NOMO-1 (cell line): ENCODE measurements around the gene STIM2.

Experiments used
- DNase-seq, 2 experiments: peaks; one replicate each; lab custom pipeline; 2025; ENCODE audit not compliant: unreplicated experiment in 2 of 2; lab: John Stamatoyannopoulos, UW

STIM2 gene

DNA sequence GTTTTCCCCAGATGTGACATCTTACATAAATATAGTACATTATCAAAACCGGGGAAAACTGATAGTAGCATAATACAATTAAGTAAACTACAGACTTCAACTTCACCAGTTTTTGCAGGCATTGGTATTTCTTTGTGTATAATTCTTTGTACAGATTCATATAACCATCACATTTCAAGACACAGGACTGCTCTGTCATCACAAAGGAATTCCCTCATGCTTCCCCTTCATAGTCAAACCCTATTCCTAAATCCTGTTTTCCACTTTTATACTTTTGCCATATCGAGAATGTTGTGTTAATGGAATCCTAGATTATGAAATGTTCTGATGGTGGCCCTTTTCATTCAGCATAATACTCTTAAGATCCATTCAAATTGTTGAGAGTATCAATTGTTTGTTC lies 36.0 kb downstream of the STIM2 start:
- DNase-seq, result no peak

DNA sequence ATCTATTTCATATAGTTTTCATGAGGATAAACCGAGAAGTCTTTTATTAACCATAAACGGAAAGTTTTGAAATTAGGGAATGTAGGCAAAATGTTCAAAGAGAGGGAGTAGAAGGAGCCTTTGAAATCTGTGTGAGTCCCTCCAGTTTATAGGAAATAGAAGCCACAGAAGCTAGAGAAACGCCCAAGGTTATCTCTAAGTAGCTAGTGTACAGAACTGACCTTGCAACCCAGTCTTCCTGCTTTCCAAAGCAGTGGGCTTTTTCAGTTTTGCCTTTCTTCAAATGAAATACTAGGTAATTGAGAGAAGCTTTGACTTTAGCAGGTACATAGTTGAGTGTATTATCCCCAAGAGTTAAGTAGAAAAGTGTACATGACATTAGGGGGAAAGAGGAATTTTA lies 39.4 kb downstream of the STIM2 start:
- no peak for DNase-seq

GRCh38 chr4:26900765-26901164 lies 40.1 kb downstream of the STIM2 start:
- DNase-seq, result no peak

GRCh38 chr4:26905172-26905571 lies 44.5 kb downstream of the STIM2 start:
- DNase-seq, result no peak

DNA sequence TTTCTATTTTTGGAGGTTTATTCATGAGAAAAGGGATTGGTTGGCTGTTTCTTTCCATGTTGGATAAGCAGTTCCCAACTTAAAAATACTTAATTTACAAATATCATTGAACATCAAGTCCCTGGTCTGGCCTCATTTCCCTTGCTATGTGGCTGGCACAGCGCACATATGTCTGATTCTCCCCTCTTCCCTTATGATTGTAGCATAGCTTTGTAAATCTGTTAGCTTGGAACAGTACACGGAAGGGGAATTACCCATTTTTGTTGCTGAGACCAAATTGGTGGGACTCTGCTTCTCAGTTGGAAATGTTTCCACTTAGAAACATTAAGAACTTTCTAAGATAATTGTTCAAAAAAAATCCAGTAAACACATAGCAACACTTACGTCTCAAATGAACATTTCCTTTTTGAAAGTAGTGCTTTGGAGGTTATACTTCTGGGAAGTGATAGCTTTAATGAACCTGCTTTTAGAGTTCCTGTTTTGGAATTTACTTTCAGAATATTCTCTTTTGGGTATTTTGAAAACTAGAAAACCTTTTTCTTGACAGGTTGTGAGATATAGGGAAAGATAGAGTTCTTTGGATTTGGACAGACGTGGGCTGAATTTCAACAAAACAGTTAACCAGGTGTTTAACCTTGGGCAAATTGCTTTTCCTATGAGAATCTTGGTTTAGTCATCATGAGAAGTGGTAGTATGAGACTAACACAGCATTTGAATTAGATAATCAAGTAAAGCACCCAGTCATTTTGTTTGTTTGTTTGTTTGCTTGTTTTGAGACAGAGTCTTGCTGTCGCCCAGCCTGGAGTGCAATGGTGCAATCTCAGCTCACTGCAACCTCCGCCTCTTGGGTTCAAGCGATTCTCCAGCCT lies 47.3 kb downstream of the STIM2 start:
- DNase-seq, result peak in 1 of 2 experiments; percentile 14

DNA sequence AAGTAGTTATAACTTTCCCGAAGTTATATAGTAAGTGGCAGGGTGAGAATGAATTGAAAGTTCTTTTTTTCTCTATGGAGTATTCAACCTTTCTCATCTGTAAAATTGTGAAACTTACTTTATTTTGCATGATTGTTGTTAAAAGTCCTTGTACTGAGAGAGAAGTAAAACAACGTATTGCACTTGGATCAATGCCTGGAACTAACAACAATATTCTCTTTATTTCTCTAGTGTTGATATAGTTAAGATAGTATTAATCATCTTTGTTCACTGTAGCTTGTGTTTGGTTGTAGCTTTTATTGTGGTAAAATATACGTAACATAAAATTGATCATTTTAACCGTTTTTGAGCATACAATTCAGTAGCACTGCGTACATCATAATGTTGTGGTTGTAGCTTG lies 48.7 kb downstream of the STIM2 start:
- no peak for DNase-seq

- DNase-seq, result no peak
Measured at GRCh38 chr4:26911254-26911653, 50.6 kb downstream of the STIM2 start.

GRCh38 chr4:26912069-26912468 lies 51.4 kb downstream of the STIM2 start:
- no peak for DNase-seq

DNA sequence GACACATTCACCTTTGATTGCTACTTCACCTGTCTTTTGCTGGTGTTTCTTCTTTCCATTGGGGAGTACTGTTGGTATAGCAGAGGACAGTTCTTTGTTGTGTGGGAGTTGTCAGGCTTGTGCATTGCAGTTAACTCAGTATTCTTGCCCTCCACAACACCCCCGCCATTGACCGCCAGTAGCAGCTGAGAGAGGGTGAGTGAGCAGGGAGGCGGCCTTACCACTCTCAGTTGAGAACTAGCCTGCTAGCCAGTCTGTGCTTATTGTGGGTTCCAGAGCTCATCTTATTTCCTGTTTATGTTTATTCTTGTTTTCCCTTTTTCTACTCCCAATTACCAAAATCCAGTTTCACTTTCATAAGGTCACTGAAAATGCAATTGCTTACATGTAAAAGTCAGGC lies 52.2 kb downstream of the STIM2 start:
- DNase-seq, result no peak

DNA sequence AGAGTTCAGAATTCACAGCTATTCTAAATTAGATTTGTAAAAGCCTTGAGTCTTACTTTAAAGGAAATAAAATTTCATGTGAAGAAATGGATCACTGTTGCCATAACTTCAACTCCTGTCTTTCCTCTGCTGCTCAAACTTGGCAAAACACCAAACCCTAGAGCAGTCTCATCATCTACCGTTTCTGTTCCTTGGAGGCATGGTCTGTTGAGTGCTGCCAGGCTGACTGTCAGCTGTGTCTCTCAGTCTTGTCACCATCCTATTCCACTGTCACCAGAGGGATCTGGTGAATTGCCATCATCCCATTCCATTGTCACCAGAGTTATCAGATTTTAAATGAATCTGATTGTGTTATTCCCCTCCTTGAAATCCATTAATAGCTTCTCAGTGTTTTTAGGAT lies 55.6 kb downstream of the STIM2 start:
- no peak for DNase-seq

DNA sequence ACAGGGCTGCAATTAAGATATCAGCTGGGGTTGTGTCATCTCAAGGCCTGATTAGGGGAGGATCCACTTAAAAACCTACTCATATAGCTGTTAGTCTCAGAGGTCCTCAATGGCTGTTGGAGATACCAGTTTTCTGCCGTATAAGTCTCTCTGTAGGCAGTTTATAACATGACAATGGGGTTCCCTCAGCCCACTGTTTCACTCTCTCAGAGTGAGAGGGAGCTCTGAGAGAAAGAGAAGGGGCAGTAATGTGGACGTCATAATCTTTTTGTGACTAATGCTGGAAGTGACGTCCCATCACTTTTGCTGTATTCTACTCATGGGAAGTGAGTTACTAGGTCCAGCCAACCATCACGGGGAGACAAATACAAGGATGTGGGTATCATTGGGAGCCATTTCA lies 70.3 kb downstream of the STIM2 start:
- DNase-seq, result no peak

GRCh38 chr4:26931451-26931850 lies 70.8 kb downstream of the STIM2 start:
- DNase-seq, result no peak

- peak; percentile 6 to 56 for DNase-seq
Measured at GRCh38 chr4:26931966-26932365, 71.3 kb downstream of the STIM2 start.

- no peak for DNase-seq
Measured at GRCh38 chr4:26935397-26935796, 74.8 kb downstream of the STIM2 start.

DNA sequence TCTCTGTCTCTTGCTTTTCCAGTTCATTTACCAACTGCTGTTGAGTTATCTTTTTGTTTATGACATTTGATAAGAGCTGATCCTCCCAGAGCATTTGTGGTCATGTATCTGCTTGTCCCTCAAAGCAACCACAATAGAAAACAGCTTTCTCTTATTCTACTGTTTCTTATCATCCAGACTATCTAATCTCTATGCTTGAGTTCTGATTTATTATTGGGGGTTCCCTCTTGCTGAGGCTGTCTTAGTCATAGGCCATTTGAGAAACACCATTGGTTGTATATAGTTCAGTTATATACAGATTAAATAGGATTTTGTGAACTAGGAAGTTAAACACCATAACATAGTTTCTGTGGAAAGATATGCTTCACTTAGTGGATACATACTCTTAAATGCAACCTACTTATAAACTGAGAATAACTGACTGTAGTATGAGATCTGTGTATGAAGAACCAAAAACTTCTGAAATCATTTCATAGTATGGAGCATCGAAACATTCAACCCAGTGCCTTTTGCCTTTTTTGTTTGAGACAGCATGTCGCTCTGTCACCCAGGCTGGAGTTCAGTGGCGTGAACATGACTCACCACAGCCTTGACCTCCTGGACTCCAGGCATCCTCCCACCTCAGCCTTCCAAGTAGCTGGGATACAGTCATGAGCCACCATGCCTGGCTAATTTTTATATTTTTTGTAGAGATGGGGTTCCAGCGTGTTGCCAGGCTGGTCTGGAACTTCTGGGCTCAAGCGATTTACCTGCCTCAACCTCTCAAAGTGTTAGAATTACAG lies 75.8 kb downstream of the STIM2 start:
- DNase-seq, result no peak

DNA sequence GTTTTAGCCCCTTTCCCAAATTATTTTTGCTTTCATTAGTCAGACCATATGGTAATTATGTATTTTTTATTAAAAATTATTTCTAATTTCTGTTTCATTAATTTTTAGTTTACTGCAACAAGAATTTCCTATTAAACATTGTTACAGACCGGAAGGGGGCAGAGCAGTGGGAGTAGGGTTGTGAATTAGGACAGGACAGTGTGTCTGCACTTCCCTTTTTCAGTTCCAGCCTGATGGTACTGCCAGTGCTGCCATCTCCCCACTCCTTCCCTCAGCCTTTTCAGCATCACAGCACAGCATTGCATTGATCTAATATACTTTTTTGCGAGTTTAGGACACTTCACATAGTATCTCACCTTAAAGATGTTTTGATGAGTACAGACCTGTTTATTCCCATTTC lies 76.5 kb downstream of the STIM2 start:
- DNase-seq, result no peak

DNA sequence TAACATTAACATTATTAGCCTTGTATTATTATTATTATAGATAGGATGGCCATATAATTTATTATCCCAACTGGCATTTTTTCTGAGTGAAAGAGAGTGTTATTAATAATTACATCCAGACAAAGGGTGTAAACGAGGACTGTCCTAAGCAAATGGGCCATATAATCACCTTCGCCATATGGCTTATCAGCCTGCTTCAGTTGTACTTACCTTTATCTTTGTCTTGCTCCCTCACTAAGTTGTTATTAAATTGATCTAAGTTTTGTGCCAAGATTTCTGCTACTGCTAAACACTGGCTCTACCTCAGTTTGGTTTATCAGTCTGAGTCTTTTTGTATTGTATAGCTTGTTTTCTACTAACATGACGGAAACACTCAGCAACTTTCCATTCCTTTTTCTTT lies 76.9 kb downstream of the STIM2 start:
- no peak for DNase-seq

GRCh38 chr4:26938516-26938915 lies 77.9 kb downstream of the STIM2 start:
- DNase-seq, result no peak

DNA sequence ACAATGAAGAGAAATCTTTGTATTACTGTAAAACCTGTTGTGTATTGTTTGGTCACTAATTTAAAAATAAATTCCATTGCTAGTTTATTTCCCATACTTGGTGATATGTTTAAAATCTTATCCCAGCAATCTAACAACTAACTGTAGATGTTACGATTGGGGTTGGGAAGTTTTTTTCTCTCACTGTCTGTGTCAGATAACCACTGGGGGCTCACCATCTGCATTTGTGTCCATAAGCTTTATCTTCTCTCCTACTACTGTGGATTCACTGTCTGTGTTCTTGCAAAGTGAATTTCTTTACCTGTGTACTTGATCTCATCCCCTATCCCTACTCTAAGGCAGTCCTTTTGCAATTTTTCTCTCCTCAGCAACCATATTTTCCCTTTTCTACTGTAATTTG lies 81.3 kb downstream of the STIM2 start:
- DNase-seq, result no peak

DNA sequence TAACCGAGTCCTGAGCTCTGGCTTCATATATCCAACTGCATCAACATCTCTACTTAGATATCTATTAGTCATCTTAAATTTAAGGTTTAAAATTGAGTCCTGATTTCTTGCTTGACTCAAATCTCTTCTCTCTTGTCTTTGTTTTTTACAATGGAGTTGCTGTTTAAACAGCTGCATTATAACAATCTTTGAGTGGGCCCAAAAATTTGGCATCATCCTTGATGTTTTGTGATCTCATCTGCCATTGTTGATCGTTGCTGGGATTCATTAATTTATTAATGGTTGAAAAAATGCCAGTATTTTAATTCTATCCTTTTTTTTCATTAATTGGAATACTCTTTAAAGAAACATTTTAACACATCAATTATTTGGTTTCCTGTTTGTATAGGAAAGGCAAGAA lies 82.2 kb downstream of the STIM2 start:
- no peak for DNase-seq

DNA sequence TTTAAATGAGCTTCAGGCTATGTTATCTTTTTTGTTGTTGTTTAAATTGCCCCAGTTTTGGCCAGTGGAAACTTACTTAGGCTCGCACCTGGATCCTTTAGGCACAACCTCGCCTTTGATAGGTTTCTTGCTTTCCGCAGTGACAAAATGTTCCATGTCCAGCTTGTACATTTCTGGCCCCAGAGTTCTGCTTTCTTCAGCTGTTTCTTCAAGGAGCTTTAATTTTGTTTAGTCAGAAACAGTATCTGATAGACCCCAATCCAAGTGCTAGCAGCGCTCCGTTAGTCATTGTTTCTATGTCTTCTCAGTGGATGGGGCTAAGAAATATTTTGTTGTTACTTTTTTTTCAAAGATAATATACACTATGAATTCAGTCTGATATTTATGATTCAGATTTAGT lies 82.8 kb downstream of the STIM2 start:
- no peak for DNase-seq

DNA sequence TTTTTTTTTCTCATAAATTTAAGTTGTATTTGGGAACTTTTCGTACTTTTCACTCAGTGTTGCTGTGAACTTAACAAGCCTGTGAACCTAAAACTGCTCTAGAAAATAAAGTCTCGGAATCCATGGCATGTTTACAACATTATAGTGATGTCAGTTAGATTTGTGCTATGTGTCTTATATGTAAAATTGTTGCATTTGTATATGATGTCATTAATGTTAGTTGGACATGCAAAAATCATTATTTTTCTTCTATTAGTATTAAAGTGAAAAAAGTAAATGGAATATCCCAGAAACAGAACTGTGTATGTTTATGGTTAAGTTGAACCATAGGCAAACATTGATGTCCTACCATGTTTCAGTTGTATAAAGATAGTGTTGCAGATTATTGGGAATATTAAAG lies 85.2 kb downstream of the STIM2 start:
- DNase-seq, result no peak
